Measurements from ENCODE around the gene FRMD1.

The FRMD1 gene

DNA sequence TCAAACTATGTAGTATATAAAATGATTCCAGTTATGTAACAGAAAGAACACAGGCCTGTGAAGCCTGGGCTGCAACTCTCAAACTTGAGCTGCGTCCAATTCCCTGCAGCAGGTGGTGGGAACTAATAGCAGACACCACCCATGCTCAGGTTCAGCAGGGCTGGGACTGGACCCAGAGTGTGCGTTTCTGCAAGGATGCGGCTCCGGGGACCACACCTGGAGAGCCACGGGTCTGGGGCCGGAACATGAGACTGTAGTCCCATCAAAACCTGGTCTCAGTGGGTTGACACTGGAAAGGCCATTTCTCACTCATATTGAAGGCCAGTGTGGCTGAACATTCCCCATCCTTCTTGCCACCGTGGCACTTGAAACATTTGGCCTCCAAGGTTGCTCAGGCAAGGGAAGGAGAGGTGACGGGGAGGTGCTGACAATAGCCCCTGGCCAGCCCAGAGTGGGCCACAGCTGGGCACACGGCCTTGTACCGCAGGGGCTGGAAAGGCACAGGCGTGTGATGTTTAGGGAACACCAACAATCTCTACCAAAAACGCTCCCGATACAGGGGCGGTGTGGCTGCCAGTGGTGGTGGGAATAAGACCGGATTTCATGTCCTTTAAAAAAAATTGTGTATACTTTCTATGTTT is 38.0 kb downstream of the FRMD1 start:
- DNase-seq = no peak

DNA sequence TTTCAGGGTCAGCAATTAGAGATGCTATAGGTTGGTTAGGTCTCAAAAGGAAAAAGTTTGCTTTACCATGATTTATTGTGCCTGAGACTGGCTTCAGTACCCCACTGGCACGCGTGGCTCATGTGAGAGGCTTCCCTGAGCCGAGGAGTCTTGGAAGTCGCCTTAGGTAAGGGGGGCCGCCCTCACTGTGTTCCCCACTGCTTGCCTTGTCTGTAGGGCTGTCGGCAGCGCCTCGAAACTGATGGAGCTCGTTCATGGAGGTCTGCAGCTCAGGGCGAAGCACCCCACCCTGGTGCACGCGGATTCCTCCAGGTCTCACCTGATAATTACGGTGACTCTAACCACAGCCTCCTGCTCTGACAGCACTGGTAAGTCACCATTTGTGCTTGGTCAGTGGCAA is 39.2 kb downstream of the FRMD1 start:
- DNase-seq = no peak

DNA sequence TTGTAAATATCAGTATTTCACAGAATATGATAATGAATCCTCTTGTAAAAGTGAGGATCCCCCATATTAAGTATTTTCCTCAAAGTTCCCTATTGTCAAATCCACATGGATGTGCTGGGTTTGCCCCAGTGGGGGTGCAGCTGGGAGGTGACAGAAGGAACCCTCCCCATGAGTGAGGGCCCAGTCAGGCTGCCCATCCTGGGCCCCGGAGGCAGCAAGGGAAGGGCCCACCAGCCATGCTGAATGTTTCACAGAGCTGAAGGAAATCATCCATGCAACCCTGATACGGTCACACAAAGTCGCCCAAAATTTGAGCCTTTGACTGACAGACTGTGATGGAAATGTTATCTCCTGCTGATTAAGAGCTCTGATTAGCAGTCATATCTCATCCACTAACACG is 39.7 kb downstream of the FRMD1 start:
- DNase-seq = no peak

GRCh38 chr6:168038576-168039140 is 40.4 kb downstream of the FRMD1 start:
- DNase-seq = no peak

- no peak for DNase-seq
These were observed 41.2 kb downstream of the FRMD1 start for GRCh38 chr6:168037856-168038255.

- DNase-seq = no peak
These were observed 41.8 kb downstream of the FRMD1 start for GRCh38 chr6:168037242-168037641.

GRCh38 chr6:168035661-168036545 is 43.1 kb downstream of the FRMD1 start:
- no peak for DNase-seq

DNA sequence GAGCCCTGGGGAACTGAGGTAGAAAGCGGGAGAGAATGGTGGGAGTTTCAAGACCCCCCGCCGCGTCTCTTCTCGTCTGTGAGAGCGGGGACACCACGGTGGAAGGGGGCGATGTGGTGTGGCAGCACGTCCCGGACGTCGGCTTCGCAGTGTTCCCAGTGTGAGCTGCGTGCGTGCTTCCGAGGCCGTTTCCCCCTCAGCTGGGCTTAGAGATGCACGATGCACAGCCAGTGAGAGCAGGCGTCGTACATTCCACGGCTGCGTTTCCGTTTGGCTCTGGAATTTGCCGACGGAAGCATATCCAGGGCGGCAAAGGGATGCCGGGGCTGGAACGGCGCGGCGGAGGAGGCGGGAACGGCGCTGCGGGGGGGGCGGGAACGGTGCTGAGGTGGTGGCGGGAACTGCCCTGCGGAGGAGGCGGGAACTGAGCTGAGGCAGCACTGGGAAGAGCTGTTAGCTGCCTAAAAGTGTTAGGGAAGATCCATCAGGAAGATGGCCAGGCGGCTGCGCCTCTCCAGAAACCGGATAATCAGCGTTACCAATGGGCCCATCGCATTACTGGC is 43.8 kb downstream of the FRMD1 start:
- DNase-seq = no peak

- no peak for DNase-seq
These were observed 44.5 kb downstream of the FRMD1 start for GRCh38 chr6:168034537-168034936.

GRCh38 chr6:168033791-168034190 is 45.2 kb downstream of the FRMD1 start:
- no peak for DNase-seq

- no peak for DNase-seq
These were observed 46.8 kb downstream of the FRMD1 start for GRCh38 chr6:168032005-168032760.

DNA sequence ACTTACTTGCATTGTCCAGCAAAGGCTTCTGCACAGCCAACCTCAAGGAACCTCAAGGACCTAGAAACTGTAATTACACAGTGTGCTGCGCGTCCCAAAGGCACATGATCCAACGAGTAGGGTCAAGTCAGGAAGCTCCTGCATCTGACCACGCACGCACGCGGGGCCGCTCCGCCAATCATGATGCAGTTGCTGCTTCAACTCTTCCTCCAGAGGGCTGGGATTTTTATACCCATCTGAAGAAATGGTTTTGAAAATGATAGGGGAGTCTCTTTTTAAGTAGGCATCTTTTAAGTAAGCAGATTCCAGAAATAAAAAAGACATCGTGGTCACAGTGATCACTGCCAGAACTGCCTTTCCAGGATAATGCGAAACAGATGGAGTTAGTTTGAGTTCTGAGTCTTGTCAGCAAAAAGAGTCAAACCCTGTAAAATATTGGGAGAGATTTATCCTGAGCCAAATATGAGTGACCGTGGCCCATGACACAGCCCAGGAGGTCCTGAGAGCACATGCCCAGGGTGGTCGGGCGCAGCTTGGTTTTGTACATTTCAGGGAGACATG is 47.5 kb downstream of the FRMD1 start:
- no peak for DNase-seq

DNA sequence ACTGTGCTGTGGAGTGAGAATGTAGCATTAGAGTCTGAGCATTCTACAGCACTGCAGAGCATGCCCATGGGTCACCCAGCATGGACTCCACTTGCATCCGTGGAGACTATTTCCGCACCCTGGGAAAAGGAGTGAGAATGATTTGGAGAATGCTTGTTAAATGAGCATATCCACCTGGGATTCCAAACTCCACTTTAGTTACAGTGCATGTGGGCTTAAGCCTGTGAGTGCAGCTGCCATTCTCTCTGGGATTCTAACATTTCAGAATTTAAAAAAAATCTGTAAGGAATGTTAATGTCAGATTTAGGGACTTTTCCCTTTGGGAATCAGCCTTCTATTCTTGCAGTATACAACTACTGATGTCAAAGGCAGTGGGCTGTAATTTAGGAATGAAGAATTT is 48.1 kb downstream of the FRMD1 start:
- no peak for DNase-seq

GRCh38 chr6:168030218-168030746 is 48.7 kb downstream of the FRMD1 start:
- no peak for DNase-seq

GRCh38 chr6:168029459-168030217 is 49.4 kb downstream of the FRMD1 start:
- no peak for DNase-seq

- no peak for DNase-seq
These were observed 50.8 kb downstream of the FRMD1 start for GRCh38 chr6:168028181-168028580.

GRCh38 chr6:168027521-168027920 is 51.5 kb downstream of the FRMD1 start:
- no peak for DNase-seq

- DNase-seq = no peak
These were observed 52.1 kb downstream of the FRMD1 start for GRCh38 chr6:168026925-168027324.

DNA sequence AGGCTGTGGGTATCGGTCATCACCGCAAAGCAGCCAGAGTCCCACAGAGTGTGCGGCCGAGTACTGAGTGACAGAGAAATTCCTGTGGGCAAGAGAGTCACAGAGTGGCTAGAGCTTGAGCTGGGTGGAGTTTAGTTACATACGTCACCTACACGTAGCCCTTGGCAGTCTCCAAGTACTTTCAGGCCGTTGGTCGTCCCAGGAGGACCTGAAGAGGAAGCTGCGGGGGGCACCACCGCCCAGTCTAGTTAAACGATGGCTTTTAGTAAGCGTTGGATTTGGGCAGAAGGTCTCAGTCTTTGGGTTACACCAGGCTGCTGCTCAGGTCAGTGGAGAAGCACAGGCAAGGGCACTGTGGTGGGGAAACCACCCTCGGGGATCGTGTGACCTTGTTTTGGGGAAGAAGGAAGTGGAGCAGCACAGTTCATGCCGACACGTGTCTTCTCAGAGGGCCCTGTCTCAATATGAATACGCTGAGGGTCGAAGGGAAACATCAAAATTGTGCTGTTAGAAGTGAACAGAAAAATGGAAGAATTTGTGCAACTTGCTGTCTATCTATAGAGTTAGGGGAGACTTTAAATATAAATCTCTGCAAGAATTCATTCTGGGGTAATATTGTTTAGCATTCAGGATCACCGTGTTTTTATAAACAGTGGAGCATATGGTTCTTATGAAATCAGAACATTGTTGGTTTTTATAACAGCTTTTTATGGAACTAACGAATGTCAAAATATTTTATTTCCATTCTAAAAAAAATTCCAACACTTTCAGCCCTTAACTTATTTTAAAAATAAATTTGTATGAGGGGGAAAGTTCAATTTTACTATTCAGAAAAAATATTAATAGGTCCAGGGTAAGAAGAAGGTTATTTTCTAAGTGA is 52.9 kb downstream of the FRMD1 start:
- no peak for DNase-seq

GRCh38 chr6:168024951-168025510 is 54.0 kb downstream of the FRMD1 start:
- no peak for DNase-seq

Measured in NCI-H345 (cell line).